Activated T-helper 17 cell treated with anti-CD3 and anti-CD28 coated beads, Interleukin-2, amount 50 U/mL, for 72 hours (primary cell): ENCODE data around the gene LNP1. TPM values are rescaled to one million over a fixed set of nuclear protein-coding genes. Genes with fewer than 3 reads are reported as not detected.
"Not testable (repeated sequence)": the region's sequence is repeated elsewhere in the genome, so short reads cannot be mapped to it uniquely, and the experiment has no call there.

Experiments
- ATAC-seq: fragments of 150-1000 bp; cut with Tn5 transposase; replicated peaks from 2 replicates; pipeline ENCODE4 v1.10.0; 2021; ENCODE audit warnings: mild to moderate bottlenecking, moderate library complexity
- H3K27ac Mint-ChIP-seq: one replicate; pipeline ENCODE4 v1.8.0; 2022; ENCODE audit warnings: mixed read lengths
- H3K27me3 Mint-ChIP-seq: one replicate; pipeline ENCODE4 v1.8.0; 2022; ENCODE audit warnings: mixed read lengths
- H3K36me3 Mint-ChIP-seq: one replicate; pipeline ENCODE4 v1.8.0; 2022; ENCODE audit warnings: low read depth, mild to moderate bottlenecking, mixed read lengths
- H3K4me1 Mint-ChIP-seq: one replicate; pipeline ENCODE4 v1.8.0; 2022; ENCODE audit warnings: mixed read lengths
- H3K4me3 Mint-ChIP-seq: one replicate; pipeline ENCODE4 v1.8.0; 2022; ENCODE audit warnings: mild to moderate bottlenecking, mixed read lengths
- H3K9me3 Mint-ChIP-seq: one replicate; pipeline ENCODE4 v1.8.0; 2022; ENCODE audit warnings: mixed read lengths
- total RNA-seq, 2 donors: library from RNA; stranded (reverse); gene quantifications; one replicate each; pipeline ENCODE4 v1.2.3, GENCODE V29; 2022

The LNP1 gene
- total RNA-seq, 2 donors from 2014 or later, result 1.4 to 1.8 TPM

DNA sequence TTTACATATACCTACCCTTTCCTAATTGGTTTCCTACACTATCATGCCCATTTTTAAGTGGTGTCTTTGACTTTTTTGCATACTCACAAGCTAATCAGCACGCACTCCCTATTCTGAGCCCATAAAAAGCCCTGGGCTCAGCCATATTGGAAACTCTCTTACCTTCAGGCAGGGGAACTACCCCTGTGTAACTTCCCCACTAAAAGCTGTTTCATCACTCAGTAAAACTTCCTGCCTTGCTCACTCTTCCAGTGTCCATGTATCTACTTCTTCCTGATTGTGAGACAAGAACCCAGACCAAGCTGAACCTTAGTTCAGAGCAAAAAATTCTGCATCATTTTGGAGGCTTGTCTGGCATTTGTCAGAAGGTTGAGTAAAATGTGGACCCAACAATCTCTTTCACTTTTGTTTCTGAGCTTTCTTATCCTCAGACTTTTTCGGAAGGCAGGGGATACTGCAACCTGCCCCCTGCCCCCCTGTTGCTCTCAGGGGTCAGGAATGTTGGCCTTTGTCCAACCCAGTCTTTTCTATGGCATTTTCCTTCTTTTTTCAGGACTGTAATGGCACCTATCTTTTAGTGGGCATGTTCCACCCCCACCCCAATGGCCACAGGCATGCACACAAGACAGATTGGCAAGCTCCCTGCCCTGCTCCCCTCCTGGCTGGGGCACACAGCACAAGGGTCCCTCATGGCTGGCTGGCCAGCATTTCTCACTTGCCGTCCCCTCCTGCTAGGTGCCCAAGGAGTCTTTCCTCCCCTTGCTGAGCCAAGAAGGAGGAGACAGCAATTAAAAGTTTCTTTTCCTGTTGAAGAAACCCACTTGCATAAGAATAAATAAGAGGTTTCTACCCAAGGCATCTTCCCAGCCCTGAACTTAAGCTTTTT is 64.8 kb downstream of the LNP1 start:
- H3K36me3 Mint-ChIP-seq, result no peaks in the 10 kb centered on the region
- no peaks in the 10 kb centered on the region for H3K9me3 Mint-ChIP-seq
- peaks cover 6% of the 10 kb centered on the region for H3K4me1 Mint-ChIP-seq
- peak overlapping the region; percentile 32 for H3K27ac Mint-ChIP-seq
- H3K4me3 Mint-ChIP-seq, result peak overlapping the region; percentile 52
- ATAC-seq, result peak; percentile 67
- H3K27me3 Mint-ChIP-seq, result peaks cover 2% of the 10 kb centered on the region

DNA sequence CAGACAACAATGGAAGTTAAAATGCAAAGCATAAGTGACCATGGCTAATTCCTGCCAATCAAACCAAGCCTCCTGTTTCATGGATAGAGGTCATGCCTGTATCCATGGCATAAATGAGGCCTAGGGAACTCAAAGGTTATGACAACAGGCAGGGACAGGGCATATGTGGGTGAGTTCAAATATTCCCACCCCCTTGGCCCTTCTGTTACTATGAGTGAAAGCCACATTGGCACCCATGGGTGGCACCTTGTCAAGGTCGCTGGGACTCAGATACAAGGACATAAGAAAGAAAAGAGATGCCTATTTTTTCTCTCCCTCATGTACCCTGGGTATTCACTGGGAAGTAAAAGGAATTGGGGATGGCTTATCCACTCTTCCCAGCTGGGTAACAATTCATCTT is 65.8 kb downstream of the LNP1 start:
- H3K9me3 Mint-ChIP-seq, result no peaks in the 10 kb centered on the region
- no peak for ATAC-seq
- H3K27ac Mint-ChIP-seq, result no peak overlapping the region
- H3K4me3 Mint-ChIP-seq, result no peak overlapping the region
- H3K27me3 Mint-ChIP-seq, result no peaks in the 10 kb centered on the region
- H3K4me1 Mint-ChIP-seq, result peaks cover 6% of the 10 kb centered on the region
- H3K36me3 Mint-ChIP-seq, result no peaks in the 10 kb centered on the region

DNA sequence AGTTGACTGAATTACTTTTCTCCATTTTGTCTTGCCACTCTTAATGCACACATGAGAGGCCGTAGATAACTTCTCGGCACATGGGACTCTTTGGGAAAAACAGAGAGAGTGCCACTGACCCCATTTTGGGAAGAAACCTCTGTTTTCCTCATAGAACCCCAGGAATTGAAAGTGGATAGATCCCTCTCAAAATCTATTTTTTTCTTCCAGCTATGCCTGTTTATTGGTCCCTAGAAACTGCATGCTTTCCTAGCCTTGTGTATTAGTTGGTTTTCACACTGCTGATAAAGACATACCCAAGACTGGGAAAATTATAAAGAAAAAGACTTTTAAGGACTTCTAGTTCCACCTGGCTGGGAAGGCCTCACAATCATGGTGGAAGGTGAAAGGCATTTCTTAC is 67.3 kb downstream of the LNP1 start:
- no peak for ATAC-seq
- Mint-ChIP-seq H3K27ac (no peak overlapping the region), H3K4me1 (peaks cover 6% of the 10 kb centered on the region), H3K36me3 (no peaks in the 10 kb centered on the region), H3K27me3 (no peaks in the 10 kb centered on the region), H3K4me3 (no peak overlapping the region), H3K9me3 (no peaks in the 10 kb centered on the region)

DNA sequence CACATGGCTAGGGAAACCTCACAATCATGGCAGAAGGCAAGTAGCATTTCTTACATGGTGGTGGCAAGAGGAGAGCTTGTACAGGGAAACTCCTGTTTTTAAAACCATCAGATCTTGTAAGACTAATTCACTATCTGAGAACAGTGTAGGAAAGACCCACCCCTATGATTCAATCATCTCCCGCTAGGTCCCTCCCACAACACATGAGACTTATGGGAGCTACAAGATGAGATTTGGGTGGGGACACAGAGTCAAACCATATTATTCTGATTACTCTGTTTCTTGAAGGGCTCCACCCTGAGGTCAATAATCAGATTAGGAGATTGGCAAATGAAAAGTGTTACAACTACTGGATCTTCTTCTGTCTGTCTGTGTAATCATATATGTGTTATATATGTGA is 69.6 kb downstream of the LNP1 start:
- ATAC-seq, result no peak
- Mint-ChIP-seq H3K27me3 (no peaks in the 10 kb centered on the region), H3K27ac (no peak overlapping the region), H3K4me1 (peaks cover 3% of the 10 kb centered on the region), H3K4me3 (no peak overlapping the region), H3K36me3 (no peaks in the 10 kb centered on the region), H3K9me3 (no peaks in the 10 kb centered on the region)

DNA sequence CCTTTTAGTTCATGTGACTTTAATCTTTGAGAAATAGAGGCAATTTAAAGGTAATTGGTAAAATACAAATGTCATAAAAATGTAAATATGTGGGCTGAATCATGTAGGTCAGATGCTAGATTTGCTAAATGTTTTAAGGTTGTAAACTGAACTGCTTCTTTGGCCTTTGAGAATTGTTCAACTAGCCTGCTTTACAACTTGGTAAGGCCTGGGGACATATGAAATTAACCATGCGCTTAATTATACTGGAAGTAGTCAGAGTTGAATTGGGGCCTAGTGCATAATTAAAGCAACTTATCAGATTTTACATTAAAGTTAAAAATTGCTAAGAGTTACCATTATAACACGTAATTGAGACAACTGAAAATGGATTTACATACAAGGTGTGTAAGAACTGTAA is 70.1 kb downstream of the LNP1 start:
- no peak for ATAC-seq
- no peaks in the 10 kb centered on the region for H3K9me3 Mint-ChIP-seq
- H3K36me3 Mint-ChIP-seq, result no peaks in the 10 kb centered on the region
- no peak overlapping the region for H3K27ac Mint-ChIP-seq
- H3K4me3 Mint-ChIP-seq, result no peak overlapping the region
- H3K27me3 Mint-ChIP-seq, result no peaks in the 10 kb centered on the region
- H3K4me1 Mint-ChIP-seq, result no peaks in the 10 kb centered on the region

DNA sequence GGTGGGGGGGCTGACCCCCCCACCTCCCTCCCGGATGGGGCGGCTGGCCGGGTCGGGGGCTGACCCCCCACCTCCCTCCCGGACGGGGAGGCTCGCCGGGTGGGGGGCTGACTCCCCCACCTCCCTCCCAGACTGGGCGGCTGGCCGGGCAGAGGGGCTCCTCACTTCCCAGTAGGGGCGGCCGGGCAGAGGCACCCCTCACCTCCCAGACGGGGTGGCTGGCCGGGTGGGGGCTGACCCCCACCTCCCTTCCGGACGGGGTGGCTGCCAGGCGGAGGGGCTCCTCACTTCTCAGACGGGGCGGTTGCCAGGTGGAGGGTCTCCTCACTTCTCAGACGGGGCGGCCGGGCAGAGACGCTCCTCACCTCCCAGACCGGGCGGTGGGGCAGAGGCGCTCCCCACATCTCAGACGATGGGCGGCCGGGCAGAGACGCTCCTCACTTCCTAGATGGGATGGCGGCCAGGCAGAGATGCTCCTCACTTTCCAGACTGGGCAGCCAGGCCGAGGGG is 76.6 kb downstream of the LNP1 start:
- not testable (repeated sequence) for H3K27me3 Mint-ChIP-seq, ATAC-seq, H3K4me1 Mint-ChIP-seq, H3K36me3 Mint-ChIP-seq, H3K9me3 Mint-ChIP-seq, H3K27ac Mint-ChIP-seq, H3K4me3 Mint-ChIP-seq

DNA sequence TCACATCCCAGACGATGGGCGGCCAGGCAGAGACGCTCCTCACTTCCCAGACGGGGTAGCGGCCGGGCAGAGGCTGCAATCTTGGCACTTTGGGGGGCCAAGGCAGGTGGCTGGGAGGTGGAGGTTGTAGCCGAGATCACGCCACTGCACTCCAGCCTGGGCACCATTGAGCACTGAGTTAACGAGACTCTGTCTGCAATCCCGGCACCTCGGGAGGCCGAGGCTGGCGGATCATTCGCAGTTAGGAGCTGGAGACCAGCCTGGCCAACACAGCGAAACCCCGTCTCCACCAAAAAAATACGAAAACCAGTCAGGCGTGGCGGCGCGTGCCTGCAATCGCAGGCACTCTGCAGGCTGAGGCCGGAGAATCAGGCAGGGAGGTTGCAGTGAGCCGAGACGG is 77.2 kb downstream of the LNP1 start:
- not testable (repeated sequence) for ATAC-seq, H3K9me3 Mint-ChIP-seq, H3K4me1 Mint-ChIP-seq, H3K27ac Mint-ChIP-seq, H3K27me3 Mint-ChIP-seq, H3K4me3 Mint-ChIP-seq, H3K36me3 Mint-ChIP-seq

DNA sequence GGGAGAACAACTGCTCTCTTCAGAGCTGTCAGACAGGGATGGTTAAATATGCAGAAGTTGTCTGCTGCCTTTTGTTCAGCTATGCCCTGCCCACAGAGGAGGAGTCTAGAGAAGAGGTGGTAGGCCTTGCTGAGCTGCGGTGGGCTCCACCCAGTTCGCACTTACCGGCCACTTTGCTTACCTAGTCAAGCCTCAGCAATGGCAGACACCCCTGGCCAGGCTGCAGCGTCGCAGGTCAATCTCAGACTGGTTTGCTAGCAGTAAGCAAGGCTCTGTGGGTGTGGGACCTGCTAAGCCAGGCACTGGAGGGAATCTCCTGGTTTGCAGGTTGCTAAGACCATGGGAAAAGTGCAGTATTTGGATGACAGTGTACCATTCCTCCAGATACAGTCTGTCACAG is 78.7 kb downstream of the LNP1 start:
- Mint-ChIP-seq H3K4me3 (no peak overlapping the region), H3K36me3 (no peaks in the 10 kb centered on the region), H3K27ac (no peak overlapping the region), H3K27me3 (peaks cover 11% of the 10 kb centered on the region), H3K9me3 (no peaks in the 10 kb centered on the region), H3K4me1 (no peaks in the 10 kb centered on the region)
- no peak for ATAC-seq

DNA sequence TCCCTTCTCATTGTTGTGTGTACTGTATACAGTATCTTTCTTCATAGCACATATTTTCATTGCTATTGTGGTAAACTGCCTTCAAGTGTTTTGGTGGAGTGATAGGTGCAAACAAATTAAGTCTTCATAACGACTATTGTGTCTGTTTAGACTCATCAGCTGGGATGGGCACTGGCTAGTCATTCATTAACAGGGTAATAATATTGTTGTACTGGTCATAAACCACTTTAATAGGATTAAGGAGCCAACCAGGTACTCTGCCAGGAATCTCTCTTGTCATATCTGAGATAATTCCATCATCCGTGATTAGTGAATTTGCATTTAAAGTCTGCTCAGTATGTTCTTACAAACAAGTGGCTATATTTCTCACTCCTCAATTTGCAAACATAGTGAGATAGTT is 80.8 kb downstream of the LNP1 start:
- no peak for ATAC-seq
- Mint-ChIP-seq H3K27ac (no peak overlapping the region), H3K4me3 (no peak overlapping the region), H3K36me3 (no peaks in the 10 kb centered on the region), H3K27me3 (peaks cover 12% of the 10 kb centered on the region), H3K4me1 (no peaks in the 10 kb centered on the region), H3K9me3 (no peaks in the 10 kb centered on the region)

DNA sequence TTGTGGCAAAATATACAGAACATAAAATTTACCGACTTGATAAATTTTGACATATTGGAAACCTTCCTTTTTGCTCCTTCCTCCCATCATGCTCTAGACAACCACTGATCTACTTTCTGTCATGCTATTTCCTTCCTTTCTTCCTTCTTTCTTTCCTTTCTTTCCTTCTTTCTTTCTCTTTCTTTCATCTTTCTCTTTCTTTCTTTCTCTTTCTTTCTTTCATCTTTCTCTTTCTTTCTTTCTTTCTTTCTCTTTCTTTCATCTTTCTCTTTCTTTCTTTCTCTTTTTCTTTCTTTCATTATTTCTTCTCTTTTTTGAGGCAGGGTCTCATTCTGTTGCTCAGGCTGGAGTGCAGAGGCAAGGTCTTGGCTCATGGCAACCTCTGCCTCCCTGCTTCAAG is 82.2 kb downstream of the LNP1 start:
- no peak for ATAC-seq
- Mint-ChIP-seq H3K27me3 (peaks cover 12% of the 10 kb centered on the region), H3K4me3 (no peak overlapping the region), H3K9me3 (no peaks in the 10 kb centered on the region), H3K4me1 (no peaks in the 10 kb centered on the region), H3K36me3 (no peaks in the 10 kb centered on the region), H3K27ac (no peak overlapping the region)

DNA sequence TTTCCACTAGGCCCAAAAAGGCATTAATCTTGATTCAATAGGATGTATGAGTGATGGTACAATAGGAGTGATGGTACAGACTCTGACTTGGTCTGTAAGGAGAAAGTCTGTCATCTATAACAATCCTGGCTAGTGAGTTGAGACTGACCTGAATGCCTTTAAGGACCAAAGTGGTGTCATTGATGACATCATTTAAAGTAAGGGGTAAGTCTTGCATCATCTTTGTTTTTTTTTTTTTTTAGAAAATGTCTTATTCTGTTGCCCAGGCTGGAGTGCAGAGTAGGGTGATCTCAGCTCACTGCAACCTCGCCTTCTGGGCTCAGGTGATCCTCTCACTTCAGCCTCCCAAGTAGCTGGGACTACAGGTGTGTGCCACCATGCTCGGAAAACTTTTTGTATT is 85.5 kb downstream of the LNP1 start:
- Mint-ChIP-seq H3K27me3 (peaks cover 12% of the 10 kb centered on the region), H3K4me1 (peaks cover 3% of the 10 kb centered on the region), H3K4me3 (no peak overlapping the region), H3K9me3 (no peaks in the 10 kb centered on the region), H3K36me3 (no peaks in the 10 kb centered on the region), H3K27ac (no peak overlapping the region)
- no peak for ATAC-seq

DNA sequence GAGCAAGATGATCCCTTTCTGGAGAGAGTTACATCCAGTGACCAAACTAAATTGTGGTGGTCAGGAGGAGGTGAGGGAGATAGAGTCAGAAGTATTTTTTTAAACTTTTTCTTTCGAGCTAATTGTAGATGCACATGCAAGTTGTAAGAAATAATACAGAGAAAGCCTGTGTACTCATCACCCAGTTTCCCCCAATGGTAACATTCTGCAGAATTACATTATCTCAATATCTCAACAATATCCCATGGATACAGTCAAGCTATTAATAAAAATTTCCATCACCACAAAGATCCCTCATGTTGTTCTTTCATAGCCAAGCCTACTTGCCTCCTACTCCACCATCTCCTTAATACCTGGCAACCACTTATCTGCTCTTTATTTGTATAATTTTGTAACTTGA is 87.8 kb downstream of the LNP1 start:
- Mint-ChIP-seq H3K4me1 (peaks cover 4% of the 10 kb centered on the region), H3K36me3 (no peaks in the 10 kb centered on the region), H3K4me3 (no peak overlapping the region), H3K27ac (no peak overlapping the region), H3K27me3 (peaks cover 3% of the 10 kb centered on the region), H3K9me3 (no peaks in the 10 kb centered on the region)
- no peak for ATAC-seq

DNA sequence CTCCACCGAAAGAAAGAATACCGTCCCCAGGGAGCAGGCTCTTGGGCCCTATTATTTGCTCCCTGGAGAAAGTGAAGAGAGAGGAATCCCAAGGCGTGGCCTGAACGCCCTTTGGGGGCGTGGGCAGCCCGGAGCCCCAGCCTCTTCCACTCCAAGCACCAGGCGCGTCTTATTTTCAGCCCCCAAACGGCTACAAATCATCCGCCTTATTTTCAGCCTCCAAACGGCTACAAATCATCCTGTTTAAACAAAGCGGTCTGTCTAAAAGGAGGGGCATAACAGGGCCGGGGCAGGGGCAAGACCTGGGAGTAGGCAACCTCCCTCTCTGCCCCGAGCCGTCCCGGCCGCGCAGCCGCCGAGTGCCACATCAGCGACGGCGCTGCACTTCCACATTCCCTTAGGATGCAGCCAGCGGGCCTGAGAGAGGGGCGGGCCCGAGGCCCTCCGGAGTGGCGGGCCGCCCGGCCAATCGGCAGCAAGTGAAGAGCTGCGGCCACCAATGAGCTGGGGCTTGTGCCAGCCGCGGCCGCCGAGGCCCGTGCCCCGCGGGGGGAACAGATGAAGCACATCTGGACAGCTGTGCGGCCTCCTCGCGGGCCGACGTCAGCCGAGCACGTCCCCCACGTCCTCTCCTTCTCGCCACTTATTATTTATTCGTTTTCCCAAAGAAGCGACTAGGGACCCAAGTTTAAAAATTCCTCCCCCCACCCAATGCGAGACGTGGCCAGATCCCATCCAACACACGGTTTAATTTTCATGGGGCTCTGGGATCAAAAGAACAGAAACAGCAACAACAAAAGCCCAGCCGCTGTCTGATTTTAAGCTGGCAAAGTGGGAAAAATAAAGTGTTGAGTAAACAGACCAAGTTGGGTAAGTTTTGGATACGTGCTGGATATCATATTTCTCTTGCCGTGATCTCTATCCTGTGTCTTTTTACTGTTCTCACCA is 91.0 kb downstream of the LNP1 start, which contains the start of gene TMEM45A:
TMEM45A (plus strand) TSS at position 561 of the 948 bp plus-strand sequence. CDS start 62,593 bp downstream, outside the sequence.
- Mint-ChIP-seq H3K4me1 (peaks cover 4% of the 10 kb centered on the region), H3K27me3 (peaks cover 3% of the 10 kb centered on the region), H3K36me3 (no peaks in the 10 kb centered on the region), H3K9me3 (no peaks in the 10 kb centered on the region), H3K27ac (peak within 1 kb of the TSS; percentile 27), H3K4me3 (peak within 1 kb of the TSS; percentile 87)
- ATAC-seq, result peak; percentile 99

DNA sequence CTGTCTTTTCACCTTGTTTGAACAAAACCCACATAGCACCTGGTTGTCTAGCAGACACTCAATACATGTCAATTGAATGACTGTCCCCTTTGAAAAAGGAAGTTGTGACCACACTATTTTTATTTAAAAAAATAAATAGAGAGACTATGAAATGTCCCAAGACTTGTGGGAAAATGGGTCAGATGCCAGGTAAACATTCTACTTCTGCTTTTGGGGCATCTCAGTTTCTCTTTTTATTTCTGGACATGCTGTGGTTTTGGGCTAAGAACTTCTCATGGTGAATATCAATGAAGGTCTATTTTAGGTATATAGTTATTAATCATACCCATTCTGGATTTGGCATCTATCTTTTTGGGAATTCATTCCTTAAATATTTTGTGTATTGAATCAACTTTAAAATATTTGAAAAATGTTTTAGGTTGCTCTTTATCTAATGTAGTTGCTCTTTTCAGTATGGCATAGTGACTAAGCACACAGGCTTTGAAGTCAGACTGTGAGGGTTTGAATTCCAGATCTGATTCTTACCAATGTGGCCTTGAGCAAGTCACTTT is 95.4 kb downstream of the LNP1 start:
- no peaks in the 10 kb centered on the region for H3K36me3 Mint-ChIP-seq
- H3K27ac Mint-ChIP-seq, result no peak overlapping the region
- peaks cover 1% of the 10 kb centered on the region for H3K4me1 Mint-ChIP-seq
- H3K27me3 Mint-ChIP-seq, result peaks cover 10% of the 10 kb centered on the region
- H3K4me3 Mint-ChIP-seq, result no peak overlapping the region
- no peak for ATAC-seq
- no peaks in the 10 kb centered on the region for H3K9me3 Mint-ChIP-seq
